HEK293T (cell line): Measurements from ENCODE around the gene VSX1.
A peak's percentile ranks its signal among the peaks of the same experiment; 100 is the strongest.

Experiments used
- CTCF ChIA-PET: fragments of 350-600 bp; formaldehyde crosslinking; extraction: SDS; loops from one replicate; lab custom pipeline; 2021; ENCODE audit warnings: antibody characterized with exemption, inconsistent platforms; lab: Yijun Ruan, JAX
- POLR2A ChIA-PET: fragments of 350-600 bp; formaldehyde crosslinking; extraction: SDS; loops from one replicate; lab custom pipeline; 2020; ENCODE audit warnings: antibody characterized with exemption, inconsistent platforms; lab: Yijun Ruan, JAX
- DNase-seq: peaks from one replicate; pipeline ENCODE4 v3.0.0; 2012; ENCODE audit warnings: mixed read lengths; ENCODE audit errors: extremely low spot score
- ARNT ChIP-seq: fragments of 450-650 bp; IDR thresholded peaks from 2 replicates; pipeline ENCODE4 v1.6.1; 2017; ENCODE audit warnings: mild to moderate bottlenecking
- BHLHE40 ChIP-seq: fragments of 450-650 bp; IDR thresholded peaks from 2 replicates; pipeline ENCODE4 v1.6.1; 2016; ENCODE audit warnings: mild to moderate bottlenecking, moderate library complexity, borderline replicate concordance
- CTBP1 ChIP-seq: fragments of 450-650 bp; IDR thresholded peaks from 2 replicates; pipeline ENCODE4 v1.6.1; 2016; ENCODE audit warnings: borderline replicate concordance
- ELF4 ChIP-seq: fragments of 450-650 bp; IDR thresholded peaks from 2 replicates; pipeline ENCODE4 v1.6.1; 2017; ENCODE audit warnings: antibody characterized with exemption
- FOXA1 ChIP-seq: fragments of 450-650 bp; IDR thresholded peaks from 2 replicates; pipeline ENCODE4 v1.6.1; 2016; ENCODE audit warnings: mild to moderate bottlenecking
- FOXK2 ChIP-seq: fragments of 450-650 bp; IDR thresholded peaks from 2 replicates; pipeline ENCODE4 v1.6.1; 2016; ENCODE audit warnings: mild to moderate bottlenecking
- FOXM1 ChIP-seq: fragments of 450-650 bp; IDR thresholded peaks from 2 replicates; pipeline ENCODE4 v1.6.1; 2017; ENCODE audit warnings: mild to moderate bottlenecking, borderline replicate concordance
- HDGF ChIP-seq: fragments of 450-650 bp; IDR thresholded peaks from 2 replicates; pipeline ENCODE4 v1.6.1; 2017; ENCODE audit warnings: antibody characterized with exemption, borderline replicate concordance
- L3MBTL2 ChIP-seq: fragments of 450-650 bp; conservative IDR thresholded peaks from 2 replicates; pipeline ENCODE4 v1.6.1; 2016; ENCODE audit warnings: mild to moderate bottlenecking
- LEF1 ChIP-seq: fragments of 450-650 bp; IDR thresholded peaks from 2 replicates; pipeline ENCODE4 v1.6.1; 2017; ENCODE audit warnings: mild to moderate bottlenecking, borderline replicate concordance
- NFRKB ChIP-seq: fragments of 450-650 bp; IDR thresholded peaks from 2 replicates; pipeline ENCODE4 v1.6.1; 2016; ENCODE audit warnings: mild to moderate bottlenecking, moderate library complexity
- PKNOX1 ChIP-seq: fragments of 450-650 bp; IDR thresholded peaks from 2 replicates; pipeline ENCODE4 v1.6.1; 2016
- SP1 ChIP-seq: fragments of 450-650 bp; IDR thresholded peaks from 2 replicates; pipeline ENCODE4 v1.6.1; 2017
- SUZ12 ChIP-seq: fragments of 450-650 bp; IDR thresholded peaks from 2 replicates; pipeline ENCODE4 v1.6.1; 2016; ENCODE audit warnings: mild to moderate bottlenecking
- TARDBP ChIP-seq: fragments of 450-650 bp; IDR thresholded peaks from 2 replicates; pipeline ENCODE4 v1.6.1; 2016
- ZNF384 ChIP-seq: fragments of 450-650 bp; IDR thresholded peaks from 2 replicates; pipeline ENCODE4 v1.6.1; 2016

Gene VSX1

DNA sequence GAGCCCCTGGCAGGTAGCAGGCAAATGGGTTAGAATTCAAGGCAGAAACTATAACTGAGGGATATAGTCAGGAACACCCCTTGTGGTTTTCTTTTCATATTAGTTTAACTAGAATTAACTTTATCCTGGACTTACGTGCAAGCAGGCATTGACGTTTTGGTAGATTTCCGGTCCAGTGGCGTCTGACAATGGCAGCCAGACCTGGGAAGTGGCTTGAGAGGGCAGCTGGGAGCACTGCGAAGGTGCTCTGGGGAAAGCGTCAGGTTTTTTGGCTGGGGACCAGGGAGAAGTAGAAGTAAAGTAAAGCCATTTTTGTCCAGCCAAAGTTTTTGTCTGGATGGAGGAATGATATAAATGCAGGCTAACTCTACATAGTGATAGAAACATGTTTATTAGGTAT, 15.6 kb downstream of the VSX1 start:
- CTCF ChIA-PET = interaction anchor here (0.5 to 4.8 kb wide), 3 partner anchors 54 to 136 kb away, joined by 3 to 33 read pairs (median 3); partner anchors contain the start of gene APMAP
- no peak for DNase-seq
- TF ChIP-seq NFRKB (no peak), PKNOX1 (no peak), FOXA1 (no peak)

GRCh38 chr20:25065625-25066338, 16.2 kb downstream of the VSX1 start:
- CTCF ChIA-PET = interaction anchor here (0.5 to 4.8 kb wide), 4 partner anchors 53 to 135 kb away, joined by 3 to 33 read pairs (median 4); partner anchors contain the start of gene APMAP
- POLR2A ChIA-PET = interaction anchor here (1.2 kb wide), 1 partner anchor 72 kb away, joined by 4 read pairs; no protein-coding TSS in a partner anchor
- no peak for TF ChIP-seq HDGF
- peak; percentile 39 for TF ChIP-seq PKNOX1
- DNase-seq = peak; percentile 54

More for the DNA sequence above, 15.6 kb downstream of the VSX1 start:
- POLR2A ChIA-PET = interaction anchor here (1.2 kb wide), 1 partner anchor 73 kb away, joined by 4 read pairs; no protein-coding TSS in a partner anchor

DNA sequence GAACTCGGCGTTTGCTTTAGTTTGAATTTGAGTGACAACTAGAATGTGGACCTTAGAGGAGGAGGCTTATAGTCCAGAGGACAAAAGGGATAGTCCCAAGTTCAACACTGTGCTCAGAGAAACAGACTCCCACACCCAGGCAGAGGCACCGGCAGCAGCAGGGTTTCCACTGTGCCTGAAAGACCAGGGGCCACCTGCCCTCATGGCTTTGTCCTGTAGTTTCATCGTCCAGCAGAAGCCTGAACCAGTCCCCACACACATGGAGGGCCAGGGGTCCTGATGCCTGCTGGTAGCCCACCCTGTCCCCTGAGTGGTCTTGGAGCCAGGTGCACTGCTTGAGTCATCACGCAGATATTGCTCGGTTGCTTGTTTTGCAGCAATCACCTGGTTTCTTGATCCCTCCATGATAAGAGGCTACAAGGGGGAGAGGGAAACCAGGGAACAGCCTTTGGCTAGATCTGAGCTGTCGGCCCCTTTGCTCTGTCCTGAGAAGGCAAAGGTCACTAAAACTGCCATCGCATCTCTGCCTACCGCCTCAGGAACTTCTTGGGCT, 16.8 kb downstream of the VSX1 start:
- DNase-seq = no peak
- POLR2A ChIA-PET = interaction anchor here (1.2 kb wide), 1 partner anchor 72 kb away, joined by 4 read pairs; no protein-coding TSS in a partner anchor
- TF ChIP-seq FOXM1 (no peak), TARDBP (no peak), L3MBTL2 (no peak), FOXK2 (no peak), ARNT (no peak), HDGF (no peak), NFRKB (no peak), BHLHE40 (no peak), SP1 (no peak), CTBP1 (no peak), ZNF384 (no peak), PKNOX1 (no peak), SUZ12 (no peak), LEF1 (no peak), FOXA1 (no peak)
- CTCF ChIA-PET = interaction anchor here (0.7 to 4.8 kb wide), 3 partner anchors 54 to 134 kb away, joined by 3 to 33 read pairs (median 4); partner anchors contain the start of gene APMAP

DNA sequence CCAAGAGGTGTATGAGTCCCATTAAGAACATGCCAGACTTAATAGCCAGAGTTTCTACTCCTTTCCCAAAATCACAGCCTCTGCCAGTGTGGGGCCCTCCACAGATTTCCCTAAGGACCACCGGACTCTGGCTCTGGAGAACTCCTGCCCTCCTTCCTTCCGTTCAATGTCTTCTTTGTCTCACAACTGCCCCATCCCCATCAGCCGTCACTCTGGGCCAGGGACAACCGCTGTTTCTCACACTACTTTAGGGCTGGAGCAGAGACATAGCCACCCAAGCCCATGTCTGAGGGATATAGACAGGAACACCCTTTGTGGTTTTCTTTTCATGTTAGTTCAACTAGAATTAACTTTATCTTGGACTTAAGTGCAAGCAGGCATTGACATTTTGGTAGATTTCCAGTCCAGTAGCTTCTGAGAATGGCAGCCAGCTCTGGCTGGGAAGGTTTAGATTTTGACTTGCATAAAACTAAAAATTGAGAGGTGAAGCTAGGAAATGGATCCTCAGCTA, 17.3 kb downstream of the VSX1 start:
- ChIA-PET POLR2A (no interaction called here), CTCF (interaction anchor here (4.8 kb wide), 1 partner anchor 70 kb away, joined by 33 read pairs; the partner anchor contains the start of gene APMAP)
- no peak for DNase-seq
- no peak for TF ChIP-seq ELF4
- no peak for TF ChIP-seq CTBP1
- no peak for TF ChIP-seq ARNT
- TF ChIP-seq BHLHE40 = no peak
- TF ChIP-seq PKNOX1 = no peak
- no peak for TF ChIP-seq LEF1
- no peak for TF ChIP-seq FOXM1
- no peak for TF ChIP-seq FOXA1
- no peak for TF ChIP-seq SP1
- TF ChIP-seq FOXK2 = no peak

GRCh38 chr20:25063981-25064380, 18.0 kb downstream of the VSX1 start:
- DNase-seq = no peak
- ChIA-PET POLR2A (no interaction called here), CTCF (interaction anchor here (4.8 kb wide), 1 partner anchor 69 kb away, joined by 33 read pairs; the partner anchor contains the start of gene APMAP)
- TF ChIP-seq FOXK2 = no peak
- no peak for TF ChIP-seq PKNOX1
- TF ChIP-seq TARDBP = no peak
- TF ChIP-seq CTBP1 = no peak
- TF ChIP-seq FOXA1 = no peak
- no peak for TF ChIP-seq LEF1
- TF ChIP-seq ZNF384 = no peak
- no peak for TF ChIP-seq NFRKB
- TF ChIP-seq SUZ12 = no peak
- no peak for TF ChIP-seq ARNT
- no peak for TF ChIP-seq FOXM1
- TF ChIP-seq HDGF = no peak
- TF ChIP-seq ELF4 = no peak
- TF ChIP-seq SP1 = no peak
- TF ChIP-seq L3MBTL2 = no peak
- no peak for TF ChIP-seq BHLHE40
